HG03045 (cell line): Measurements from ENCODE around the gene UHRF1.

ENCODE experiments used
- ATAC-seq: cut with Tn5 transposase; IDR thresholded peaks from one replicate; pipeline ENCODE4 v1.9.1; 2021; ENCODE audit warnings: mild to moderate bottlenecking, moderate library complexity; ENCODE audit not compliant: unreplicated experiment

UHRF1 gene

DNA sequence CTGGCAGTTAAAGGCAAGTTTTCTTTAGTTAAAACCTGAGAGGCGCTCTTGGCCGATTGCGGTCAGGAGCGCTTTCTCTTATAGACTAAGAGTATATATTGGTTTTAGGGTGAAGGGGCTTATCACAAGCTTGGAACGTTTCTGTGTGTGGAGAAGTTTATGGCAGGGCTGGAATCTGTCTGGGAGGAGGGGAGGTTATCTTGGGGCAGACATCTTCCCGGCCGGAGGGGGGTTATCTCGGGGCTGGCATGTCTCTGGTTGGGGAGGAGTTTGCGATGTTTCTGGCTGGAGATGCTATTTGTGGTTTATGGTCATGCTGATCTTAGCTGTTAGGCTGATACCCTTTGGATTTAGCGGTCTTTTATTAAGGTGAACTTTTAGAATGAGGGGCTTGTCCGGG, 78.0 kb downstream of the UHRF1 start:
- ATAC-seq = no peak

DNA sequence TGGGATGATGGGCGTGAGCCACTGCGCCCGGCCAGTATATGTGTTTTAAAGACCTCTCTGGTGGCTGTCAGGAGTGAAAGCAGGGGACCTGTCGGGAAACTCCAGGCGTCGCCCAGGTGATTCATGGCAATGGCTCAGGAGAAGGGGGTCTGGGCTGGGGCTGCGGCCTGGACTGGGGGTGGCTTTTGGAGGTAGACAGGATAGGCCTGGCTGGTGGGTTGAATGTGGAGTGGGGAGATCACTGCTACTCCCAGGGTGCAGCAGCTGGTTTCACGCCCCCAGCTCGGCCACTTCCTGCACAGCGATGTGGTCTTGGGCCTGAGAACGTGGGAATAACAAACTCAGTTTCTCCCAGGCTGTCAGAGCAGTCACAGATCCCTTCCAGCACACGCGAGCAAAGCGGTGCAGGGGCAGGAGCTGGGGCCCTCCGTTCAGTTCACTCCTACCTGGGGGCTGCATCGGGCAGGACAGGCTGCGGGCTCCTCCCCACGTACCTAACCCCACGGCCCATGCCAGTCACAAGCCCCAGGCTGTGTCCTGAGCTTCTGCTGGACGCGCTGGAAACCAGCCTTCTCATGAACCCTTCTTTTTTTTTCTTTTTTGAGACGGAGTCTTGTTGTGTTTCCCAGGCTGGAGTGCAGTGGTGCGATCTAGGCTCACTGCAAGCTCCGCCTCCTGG, 78.5 kb downstream of the UHRF1 start:
- ATAC-seq = no peak

DNA sequence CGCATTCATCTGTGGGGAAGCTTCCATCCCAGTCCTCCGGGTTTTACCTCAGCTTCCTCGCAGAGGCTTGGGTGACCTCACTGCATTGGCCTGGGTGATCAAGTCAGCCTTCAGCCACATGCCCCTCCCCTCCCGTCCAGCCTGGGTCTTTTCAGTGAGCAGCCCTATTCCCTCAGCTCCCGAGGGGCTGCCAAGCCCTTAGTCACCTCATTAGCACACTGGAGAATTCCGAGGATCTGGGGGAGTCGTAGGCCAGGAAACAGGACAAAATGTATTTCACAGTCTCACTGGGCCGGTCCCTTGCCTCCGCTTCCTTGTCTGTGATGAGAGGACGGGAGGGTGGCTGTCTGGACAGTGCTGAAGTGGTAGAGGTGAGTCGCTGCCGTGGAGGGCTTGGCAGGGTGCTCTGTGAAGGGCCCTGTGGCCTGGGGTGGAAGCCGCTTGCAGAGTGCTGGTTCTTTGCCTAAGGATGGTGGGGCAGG, 79.5 kb downstream of the UHRF1 start:
- no peak for ATAC-seq

DNA sequence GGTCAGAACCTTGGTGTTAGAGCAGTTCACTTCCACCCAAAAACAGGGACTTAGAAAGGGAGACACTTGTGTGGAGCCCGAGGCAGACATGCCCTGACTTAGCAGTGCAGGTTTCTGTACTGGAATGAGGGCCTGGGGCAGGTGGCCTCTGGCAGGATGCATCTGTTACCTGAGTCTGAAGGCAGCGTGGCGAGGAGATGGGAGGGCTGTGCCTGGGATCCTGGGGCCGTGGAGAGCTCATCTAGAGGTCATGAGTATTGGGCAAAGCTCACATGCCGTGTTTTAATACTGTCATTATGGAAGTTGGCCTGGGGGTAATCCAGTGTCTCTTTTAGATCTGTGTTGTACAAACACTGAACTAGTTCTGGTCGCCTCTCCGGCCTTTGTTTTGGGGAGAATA, 81.0 kb downstream of the UHRF1 start:
- ATAC-seq = no peak

DNA sequence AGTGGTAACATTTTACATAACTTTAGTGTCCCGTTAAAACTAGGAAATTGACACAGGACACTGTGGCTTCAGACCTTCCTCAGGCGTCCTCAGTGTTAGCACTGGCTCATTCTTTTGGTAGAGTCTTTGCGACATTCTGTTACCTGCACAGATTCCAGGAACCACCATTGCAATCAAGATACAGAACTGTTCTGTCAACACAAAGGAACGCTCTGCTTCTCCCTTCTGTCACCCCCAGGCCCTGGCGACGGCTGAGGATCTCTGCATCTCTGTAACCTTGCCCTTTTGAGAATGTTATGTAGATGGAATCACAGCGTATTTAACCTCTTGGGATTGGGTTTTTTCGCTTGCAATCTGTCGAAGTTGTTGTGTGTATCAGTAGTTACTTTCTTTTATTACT, 82.2 kb downstream of the UHRF1 start:
- no peak for ATAC-seq

DNA sequence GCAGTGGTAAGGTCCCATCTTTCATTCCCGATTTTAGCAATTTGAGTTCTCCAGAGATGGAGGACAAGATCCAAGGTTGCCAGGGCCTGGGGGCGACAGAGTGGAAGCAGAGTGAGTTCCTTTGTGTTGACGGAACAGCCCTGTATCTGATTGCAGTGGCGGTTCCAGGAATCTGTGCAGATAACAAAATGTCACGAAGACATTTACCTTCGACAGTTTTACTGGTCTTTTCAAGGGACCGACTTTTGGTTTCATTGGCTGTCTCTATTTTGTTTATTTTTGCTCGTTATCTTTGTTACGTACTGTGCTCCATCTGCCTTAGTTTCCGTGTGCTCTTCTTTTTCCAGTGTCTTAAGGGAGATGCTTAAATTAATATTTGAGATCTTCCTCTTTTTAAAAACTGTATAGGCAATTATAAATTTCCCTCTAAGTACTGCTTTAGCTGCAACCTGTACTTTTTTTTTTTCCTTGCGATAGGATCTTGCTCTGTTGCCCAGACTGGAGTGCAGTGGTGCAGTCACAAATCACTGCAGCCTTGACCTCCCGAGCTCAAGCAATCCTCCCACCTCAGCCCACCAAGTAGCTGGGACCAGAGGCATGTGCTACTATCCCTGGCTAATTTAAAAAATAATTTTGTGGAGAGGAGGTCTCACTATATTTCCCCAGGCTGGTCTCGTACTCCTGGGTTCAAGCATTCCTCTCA, 82.8 kb downstream of the UHRF1 start:
- no peak for ATAC-seq

DNA sequence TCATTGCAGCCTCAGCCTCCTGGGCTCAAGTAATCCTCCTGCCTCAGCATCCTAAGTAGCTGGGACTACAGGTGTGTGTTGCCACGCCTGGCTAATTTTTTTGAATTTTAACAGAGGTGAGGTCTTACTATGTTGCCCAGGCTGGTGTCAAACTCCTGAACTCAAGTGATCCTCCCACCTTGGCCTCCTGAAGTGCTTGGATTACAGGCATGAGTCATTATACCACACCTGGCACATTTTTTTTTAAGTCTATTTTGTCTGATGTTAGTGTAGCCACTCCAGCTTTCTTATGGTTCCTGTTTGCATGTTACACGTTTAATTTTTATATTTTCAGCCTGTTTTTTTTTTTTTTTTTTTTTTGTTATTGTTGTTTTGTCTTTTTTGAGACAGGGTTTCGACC, 84.4 kb downstream of the UHRF1 start:
- no peak for ATAC-seq

DNA sequence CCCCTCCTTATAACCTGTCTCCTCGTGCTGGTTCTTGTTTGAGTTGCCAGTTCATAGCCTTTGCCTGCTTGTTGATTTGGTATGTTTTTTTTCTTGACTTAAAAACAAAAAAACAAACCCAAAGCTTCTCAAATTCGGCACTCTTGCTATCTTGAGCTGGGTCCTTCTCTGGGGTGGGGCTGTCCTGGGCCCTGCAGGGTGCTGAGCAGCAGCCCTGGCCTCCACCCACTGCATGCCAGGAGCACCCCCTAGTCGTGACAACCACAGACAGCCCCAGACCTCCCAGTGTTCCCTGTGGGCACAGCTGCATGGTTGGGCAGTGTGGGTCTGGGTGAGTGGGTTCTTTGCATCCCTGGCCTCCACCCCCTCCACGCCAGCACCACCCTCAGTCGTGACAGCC, 87.4 kb downstream of the UHRF1 start:
- ATAC-seq = no peak

DNA sequence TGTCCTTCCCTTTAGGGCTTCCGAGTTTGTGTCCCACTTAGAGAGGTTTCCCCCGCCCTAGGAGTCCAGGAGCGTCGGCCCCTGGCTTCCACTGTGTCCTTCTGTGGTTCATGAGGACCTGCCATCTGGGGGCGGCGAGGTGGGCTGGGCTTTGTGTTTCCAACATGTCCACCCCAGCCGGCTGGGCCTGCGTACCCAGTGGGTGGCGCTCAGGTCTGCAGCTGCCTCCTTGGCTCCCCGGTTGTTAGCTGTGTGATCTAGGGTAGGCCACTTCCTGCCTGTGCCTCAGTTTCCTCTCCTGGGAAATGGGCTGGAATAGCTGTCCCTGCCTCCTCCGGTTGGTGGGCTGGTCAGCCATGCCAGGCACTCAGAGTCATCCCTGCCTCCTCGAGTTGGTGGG, 88.0 kb downstream of the UHRF1 start:
- no peak for ATAC-seq

DNA sequence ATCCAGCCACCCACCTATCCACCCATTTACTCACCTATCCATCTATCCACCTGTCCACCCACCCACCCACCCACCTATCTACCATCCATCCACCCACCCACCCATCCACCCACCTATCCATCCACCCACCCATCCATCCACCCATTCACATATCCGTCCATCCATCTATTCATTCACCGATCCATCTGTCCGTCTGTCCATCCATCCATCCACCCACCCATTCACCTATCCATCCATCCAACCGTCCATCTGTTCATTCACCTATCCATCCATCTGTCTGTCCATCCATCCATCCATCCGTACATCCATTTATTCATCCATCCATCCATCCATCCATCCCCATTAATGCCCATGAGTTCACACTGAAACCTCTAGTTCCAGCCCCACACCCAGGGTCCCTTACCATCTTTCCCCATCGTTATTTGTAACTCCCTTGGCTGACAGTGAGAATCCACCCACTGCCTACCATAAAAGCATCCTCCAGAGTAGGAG, 90.9 kb downstream of the UHRF1 start:
- no peak for ATAC-seq

DNA sequence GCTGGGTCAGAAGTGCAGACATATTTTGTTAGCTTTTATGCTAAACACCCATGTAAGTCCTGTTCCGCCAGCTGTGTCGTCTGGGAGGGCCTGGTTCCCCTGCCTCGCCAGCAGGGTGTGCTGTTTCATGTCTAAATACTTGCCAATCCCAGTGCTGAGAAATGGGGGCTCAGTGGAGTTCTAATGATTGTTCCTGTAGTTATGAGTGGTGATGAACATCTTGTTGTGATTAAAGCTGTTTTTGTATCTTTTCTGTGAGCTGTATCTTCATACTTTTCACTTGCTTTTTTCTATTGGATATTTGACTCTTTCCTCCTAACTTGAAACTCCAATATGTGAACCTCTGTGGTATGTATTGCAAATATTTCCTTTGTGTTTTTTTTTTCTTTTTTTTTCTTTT, 92.3 kb downstream of the UHRF1 start:
- no peak for ATAC-seq

DNA sequence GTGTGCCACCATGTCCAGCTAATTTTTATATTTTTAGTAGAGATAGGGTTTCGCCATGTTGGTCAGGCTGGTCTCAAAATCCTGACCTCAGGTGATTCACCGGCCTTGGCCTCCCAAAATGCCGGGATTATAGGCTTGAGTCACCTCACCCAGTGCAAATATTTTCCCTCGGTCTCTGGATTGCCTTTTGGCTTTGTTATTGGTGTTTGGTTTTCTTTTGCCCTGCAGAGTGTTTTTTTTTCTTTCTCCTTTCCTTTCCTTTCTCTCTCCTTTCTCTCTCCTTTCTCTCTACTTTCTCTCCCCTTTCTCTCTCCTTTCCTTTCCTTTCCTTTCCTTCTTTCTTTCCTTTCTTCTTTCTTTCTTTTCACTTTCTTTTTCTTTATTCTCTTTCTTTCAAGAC, 92.8 kb downstream of the UHRF1 start:
- ATAC-seq = no peak

DNA sequence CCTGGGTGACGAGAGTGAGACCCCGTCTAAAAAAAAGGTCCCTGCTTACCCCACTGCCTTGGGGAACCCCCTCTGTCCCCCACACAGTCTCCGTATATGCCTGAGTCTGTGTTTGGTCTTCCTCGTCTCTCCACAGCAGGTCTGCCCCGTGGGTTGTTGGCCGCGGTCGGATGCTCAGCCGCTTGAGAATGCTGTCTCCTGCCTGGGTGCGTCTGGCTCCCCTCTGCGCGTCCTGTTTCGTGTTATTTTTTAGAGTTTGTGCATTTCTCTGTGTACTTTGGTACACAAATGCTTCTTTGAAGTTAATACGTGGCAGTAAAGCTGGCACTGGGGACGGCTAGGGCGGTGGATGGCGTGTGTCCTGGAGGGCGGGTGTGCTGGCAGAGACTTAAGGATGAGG, 94.5 kb downstream of the UHRF1 start:
- no peak for ATAC-seq

DNA sequence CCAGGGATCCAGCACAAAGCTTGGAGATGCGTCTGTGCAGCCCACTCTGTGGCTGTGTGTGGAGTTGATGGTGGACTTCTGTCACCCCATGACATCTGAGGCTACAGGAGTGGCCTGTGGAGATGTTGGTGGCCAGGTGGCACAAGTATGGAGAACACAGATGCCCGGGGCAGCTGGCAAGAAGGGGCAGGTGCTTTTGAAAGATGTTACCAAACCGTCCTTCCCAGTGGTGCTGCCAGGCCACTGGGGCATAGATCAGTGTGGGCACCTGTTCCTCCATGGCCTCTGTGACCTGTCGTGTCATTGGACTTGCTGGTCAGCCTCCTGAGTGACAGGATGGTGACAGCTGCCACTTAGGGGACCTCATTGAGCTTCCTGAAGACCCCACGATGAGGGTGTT, 95.8 kb downstream of the UHRF1 start:
- no peak for ATAC-seq

DNA sequence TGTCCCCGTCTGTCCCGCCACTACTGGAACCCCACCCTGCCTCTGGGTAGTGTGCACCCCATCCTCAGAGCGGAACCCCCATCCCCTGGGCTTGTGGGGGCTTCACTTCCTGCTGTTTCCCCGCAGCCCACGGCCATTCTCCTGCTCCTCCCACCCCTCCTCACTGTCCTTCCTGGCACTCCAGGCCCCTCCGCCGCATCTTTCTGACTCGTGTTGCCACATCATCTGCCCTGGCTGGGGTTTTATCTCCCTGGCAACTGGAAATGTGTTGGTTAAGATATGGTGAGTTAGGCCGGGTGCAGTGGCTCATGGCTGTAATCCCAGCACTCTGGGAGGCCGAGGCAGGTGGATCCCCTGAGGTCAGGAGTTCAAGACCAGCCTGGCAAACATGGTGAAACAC, 96.9 kb downstream of the UHRF1 start:
- ATAC-seq = no peak

DNA sequence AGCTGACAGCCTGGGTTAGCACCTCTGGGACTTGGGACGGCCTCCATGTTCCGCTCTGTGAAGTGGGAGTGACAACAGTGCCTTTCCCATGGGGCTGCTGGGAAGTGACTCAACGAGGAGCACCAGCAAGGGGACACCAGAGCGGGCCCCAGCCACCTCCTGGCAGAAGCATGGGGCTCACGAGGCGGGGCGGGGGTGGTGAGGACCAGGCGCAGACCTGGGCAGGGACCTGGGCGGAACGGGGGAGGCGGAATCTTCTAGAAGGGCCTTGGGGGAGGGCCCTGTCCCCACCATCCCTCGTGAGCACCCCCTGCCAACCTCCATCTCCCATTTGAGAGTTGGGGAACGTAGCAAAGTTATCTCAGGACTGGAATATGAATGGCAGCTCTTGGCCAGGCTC, 97.5 kb downstream of the UHRF1 start:
- no peak for ATAC-seq
